ENCODE results near the gene CEACAM21. TPM values are rescaled to one million over a fixed set of nuclear protein-coding genes. Genes with fewer than 3 reads are reported as not detected.
A peak's percentile ranks its signal among the peaks of the same experiment; 100 is the strongest.

CEACAM21 gene
- total and polyA plus RNA-seq, 4 donors, result 6.5 to 12.2 (median 10.3) TPM

- Histone ChIP-seq H3K27ac (ENCODE audit: low read depth in 1 of 2, low read length in 1 of 2) (no peak overlapping the region), H3K9me3 (ENCODE audit: control insufficient read depth in 4 of 4, insufficient read depth in 3 of 4, low read length in 3 of 4) (no peaks in the 10 kb centered on the region), H3K4me3 (no peak overlapping the region), H3K9ac (ENCODE audit: insufficient read depth in 1 of 2, low read length in 2 of 2) (no peak overlapping the region), H3K36me3 (ENCODE audit: control insufficient read depth in 4 of 4, insufficient read depth in 4 of 4, low read length in 4 of 4) (no peaks in the 10 kb centered on the region), H3K27me3 (ENCODE audit: control insufficient read depth in 3 of 3, insufficient read depth in 3 of 3, low read length in 2 of 3) (peaks cover 0 to 40% (median 5%) of the 10 kb centered on the region in 3 donors), H3K4me1 (ENCODE audit: control insufficient read depth in 5 of 5, insufficient read depth in 5 of 5, low read length in 5 of 5) (peaks cover 0 to 9% (median 0%) of the 10 kb centered on the region in 5 donors)
- no peak for TF ChIP-seq CTCF (IDR thresholded peaks at IDR 0.05; ENCODE audit: control extremely low read depth, extremely low read depth)
- peak in 1 of 3 donors; percentile 42 for DNase-seq
- 3 to 11% methylated on average over 46 to 59 of the region's 59 CpGs for WGBS, 2 donors
- ATAC-seq (ENCODE audit: insufficient read depth, low FRiP score), result no peak
Observed at GRCh38 chr19:41564515-41565378, 11.2 kb upstream of the CEACAM21 start.

GRCh38 chr19:41565379-41565720 lies 10.6 kb upstream of the CEACAM21 start:
- H3K4me3 ChIP-seq, result no peak overlapping the region
- no peaks in the 10 kb centered on the region for H3K36me3 ChIP-seq (ENCODE audit: control insufficient read depth in 4 of 4, insufficient read depth in 4 of 4, low read length in 4 of 4)
- H3K9me3 ChIP-seq (ENCODE audit: control insufficient read depth in 4 of 4, insufficient read depth in 3 of 4, low read length in 3 of 4), result no peaks in the 10 kb centered on the region
- no peak for TF ChIP-seq CTCF (IDR thresholded peaks at IDR 0.05; ENCODE audit: control extremely low read depth, extremely low read depth)
- peaks cover 0 to 9% (median 0%) of the 10 kb centered on the region in 5 donors for H3K4me1 ChIP-seq (ENCODE audit: control insufficient read depth in 5 of 5, insufficient read depth in 5 of 5, low read length in 5 of 5)
- DNase-seq (no peak), ATAC-seq (ENCODE audit: insufficient read depth, low FRiP score) (no peak)
- peaks cover 0 to 40% (median 5%) of the 10 kb centered on the region in 3 donors for H3K27me3 ChIP-seq (ENCODE audit: control insufficient read depth in 3 of 3, insufficient read depth in 3 of 3, low read length in 2 of 3)
- no peak overlapping the region for H3K9ac ChIP-seq (ENCODE audit: insufficient read depth in 1 of 2, low read length in 2 of 2)
- no peak overlapping the region for H3K27ac ChIP-seq (ENCODE audit: low read depth in 1 of 2, low read length in 1 of 2)
- 31 to 45% methylated on average over 9 of the region's 9 CpGs for WGBS, 2 donors

GRCh38 chr19:41566001-41566400 lies 10.0 kb upstream of the CEACAM21 start:
- no peak for TF ChIP-seq CTCF (IDR thresholded peaks at IDR 0.05; ENCODE audit: control extremely low read depth, extremely low read depth)
- Histone ChIP-seq H3K36me3 (ENCODE audit: control insufficient read depth in 4 of 4, insufficient read depth in 4 of 4, low read length in 4 of 4) (no peaks in the 10 kb centered on the region), H3K9ac (ENCODE audit: insufficient read depth in 1 of 2, low read length in 2 of 2) (no peak overlapping the region), H3K27me3 (ENCODE audit: control insufficient read depth in 3 of 3, insufficient read depth in 3 of 3, low read length in 2 of 3) (peaks cover 0 to 40% (median 5%) of the 10 kb centered on the region in 3 donors), H3K27ac (ENCODE audit: low read depth in 1 of 2, low read length in 1 of 2) (no peak overlapping the region), H3K9me3 (ENCODE audit: control insufficient read depth in 4 of 4, insufficient read depth in 3 of 4, low read length in 3 of 4) (no peaks in the 10 kb centered on the region), H3K4me1 (ENCODE audit: control insufficient read depth in 5 of 5, insufficient read depth in 5 of 5, low read length in 5 of 5) (peaks cover 0 to 9% (median 0%) of the 10 kb centered on the region in 5 donors), H3K4me3 (no peak overlapping the region)
- 25 to 45% methylated on average over 3 of the region's 3 CpGs for WGBS, 2 donors
- ATAC-seq (ENCODE audit: insufficient read depth, low FRiP score), result no peak
- DNase-seq, result peak in 2 of 3 donors; percentile 55 to 77
